HepG2 (cell line): ENCODE results near the gene NPEPL1.

ENCODE experiments used
- ATF2 ChIP-seq: sonication (generic); formaldehyde crosslinking; IDR thresholded peaks from 2 replicates; pipeline ENCODE4 v1.4.0; 2020; ENCODE audit warnings: missing genetic modification reagents
- CTCF ChIP-seq: sonication (generic); formaldehyde crosslinking; IDR thresholded peaks from 2 replicates; pipeline ENCODE4 v1.5.0; 2020; ENCODE audit warnings: mild to moderate bottlenecking, missing genetic modification reagents, moderate library complexity
- GLI4 ChIP-seq: sonication (generic); formaldehyde crosslinking; IDR thresholded peaks from 2 replicates; pipeline ENCODE4 v1.5.1; 2020; ENCODE audit warnings: missing genetic modification reagents, mild to moderate bottlenecking, moderate library complexity, borderline replicate concordance
- HMGXB3 ChIP-seq: sonication (generic); formaldehyde crosslinking; IDR thresholded peaks from 2 replicates; pipeline ENCODE4 v1.4.0; 2020; ENCODE audit warnings: missing genetic modification reagents, borderline replicate concordance
- HOXA7 ChIP-seq: sonication (generic); formaldehyde crosslinking; IDR thresholded peaks from 2 replicates; pipeline ENCODE4 v1.8.1; 2022; ENCODE audit warnings: mild to moderate bottlenecking, missing genetic modification reagents, moderate library complexity
- ZBTB21 ChIP-seq: sonication (generic); formaldehyde crosslinking; IDR thresholded peaks from 2 replicates; pipeline ENCODE4 v1.4.0; 2020; ENCODE audit warnings: missing genetic modification reagents
- ZBTB42 ChIP-seq: sonication (generic); formaldehyde crosslinking; IDR thresholded peaks from 2 replicates; pipeline ENCODE4 v1.5.0; 2020; ENCODE audit warnings: mild to moderate bottlenecking, missing genetic modification reagents
- ZHX2 ChIP-seq, 2 experiments: sonication (generic) in 1 of 2; formaldehyde crosslinking in 1 of 2; IDR thresholded peaks; 2 replicates each; pipeline versions ENCODE4 v1.6.1 to v1.9.0; 2014 to 2022; ENCODE audit warnings: antibody characterized with exemption in 1 of 2, borderline replicate concordance in 1 of 2, inconsistent platforms in 1 of 2, low read depth in 1 of 2, missing genetic modification reagents in 1 of 2
- TF ChIP-seq, protein P1 (sequence below): sonication (generic); formaldehyde crosslinking; IDR thresholded peaks from 2 replicates; pipeline ENCODE4 v1.5.0; 2020; ENCODE audit warnings: missing genetic modification reagents
- TF ChIP-seq, protein P2 (sequence below): sonication (generic); formaldehyde crosslinking; IDR thresholded peaks from 2 replicates; pipeline ENCODE4 v1.8.1; 2023; ENCODE audit warnings: mild to moderate bottlenecking, inconsistent platforms, moderate library complexity, missing genetic modification reagents, borderline replicate concordance

- TF ChIP-seq, protein P1, sequence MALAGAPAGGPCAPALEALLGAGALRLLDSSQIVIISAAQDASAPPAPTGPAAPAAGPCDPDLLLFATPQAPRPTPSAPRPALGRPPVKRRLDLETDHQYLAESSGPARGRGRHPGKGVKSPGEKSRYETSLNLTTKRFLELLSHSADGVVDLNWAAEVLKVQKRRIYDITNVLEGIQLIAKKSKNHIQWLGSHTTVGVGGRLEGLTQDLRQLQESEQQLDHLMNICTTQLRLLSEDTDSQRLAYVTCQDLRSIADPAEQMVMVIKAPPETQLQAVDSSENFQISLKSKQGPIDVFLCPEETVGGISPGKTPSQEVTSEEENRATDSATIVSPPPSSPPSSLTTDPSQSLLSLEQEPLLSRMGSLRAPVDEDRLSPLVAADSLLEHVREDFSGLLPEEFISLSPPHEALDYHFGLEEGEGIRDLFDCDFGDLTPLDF (CRISPR knock-in tag), result no peak
- TF ChIP-seq ZHX2 (IDR thresholded peaks at IDR 0.05; ENCODE audit: low read depth), result no peak
- no peak for TF ChIP-seq ZHX2 (CRISPR knock-in tag; IDR thresholded peaks at IDR 0.05; ENCODE audit: borderline replicate concordance)
- TF ChIP-seq HMGXB3 (CRISPR knock-in tag), result no peak
- no peak for TF ChIP-seq ZBTB21 (CRISPR knock-in tag)
- no peak for TF ChIP-seq CTCF
- TF ChIP-seq, protein P2, sequence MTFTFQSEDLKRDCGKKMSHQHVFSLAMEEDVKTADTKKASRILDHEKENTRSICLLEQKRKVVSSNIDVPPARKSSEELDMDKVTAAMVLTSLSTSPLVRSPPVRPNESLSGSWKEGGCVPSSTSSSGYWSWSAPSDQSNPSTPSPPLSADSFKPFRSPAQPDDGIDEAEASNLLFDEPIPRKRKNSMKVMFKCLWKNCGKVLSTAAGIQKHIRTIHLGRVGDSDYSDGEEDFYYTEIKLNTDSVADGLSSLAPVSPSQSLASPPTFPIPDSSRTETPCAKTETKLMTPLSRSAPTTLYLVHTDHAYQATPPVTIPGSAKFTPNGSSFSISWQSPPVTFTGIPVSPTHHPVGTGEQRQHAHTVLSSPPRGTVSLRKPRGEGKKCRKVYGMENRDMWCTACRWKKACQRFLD, result no peak
- no peak for TF ChIP-seq GLI4 (CRISPR knock-in tag)
- TF ChIP-seq HOXA7 (CRISPR knock-in tag), result no peak
- TF ChIP-seq ZBTB42, result no peak
- TF ChIP-seq ATF2 (CRISPR knock-in tag), result no peak
Measured at GRCh38 chr20:58645412-58645968, 47.1 kb upstream of the NPEPL1 start.
